Parathyroid adenoma (tissue), 2 donors: ENCODE data around the gene GNG12.
A peak's percentile ranks its signal among the peaks of the same experiment; 100 is the strongest.

Source experiments
- H2AFZ ChIP-seq: fragments of 300-600 bp; sonication (generic); one replicate; pipeline ENCODE4 v1.7.0; 2017; ENCODE audit warnings: antibody characterized with exemption, mild to moderate bottlenecking
- H3K27ac ChIP-seq: fragments of 300-600 bp; sonication (generic); one replicate; pipeline ENCODE4 v1.7.0; 2017
- H3K27me3 ChIP-seq: fragments of 300-600 bp; sonication (generic); one replicate; pipeline ENCODE4 v1.7.0; 2017; ENCODE audit warnings: low read length; ENCODE audit not compliant: control insufficient read depth, insufficient read depth
- H3K36me3 ChIP-seq: fragments of 300-600 bp; sonication (generic); one replicate; pipeline ENCODE4 v1.7.0; 2017; ENCODE audit warnings: low read length; ENCODE audit not compliant: control insufficient read depth, insufficient read depth
- H3K4me1 ChIP-seq: fragments of 300-600 bp; sonication (generic); one replicate; pipeline ENCODE4 v1.7.0; 2017; ENCODE audit warnings: control low read depth
- H3K4me2 ChIP-seq: fragments of 300-600 bp; sonication (generic); one replicate; pipeline ENCODE4 v1.7.0; 2017; ENCODE audit warnings: low read length
- H3K4me3 ChIP-seq: fragments of 300-600 bp; sonication (generic); one replicate; pipeline ENCODE4 v1.7.0; 2017; ENCODE audit warnings: low read depth, low read length
- H3K79me2 ChIP-seq: fragments of 300-600 bp; sonication (generic); one replicate; pipeline ENCODE4 v1.7.0; 2017; ENCODE audit warnings: control low read depth
- H3K9ac ChIP-seq: fragments of 300-600 bp; sonication (generic); one replicate; pipeline ENCODE4 v1.7.0; 2017; ENCODE audit warnings: mild to moderate bottlenecking
- H3K9me3 ChIP-seq: fragments of 300-600 bp; sonication (generic); one replicate; pipeline ENCODE4 v1.7.0; 2017; ENCODE audit warnings: low read length; ENCODE audit not compliant: control insufficient read depth
- TF ChIP-seq, protein P1 (sequence below): fragments of 300-600 bp; sonication (generic); IDR thresholded peaks from one replicate; pipeline ENCODE4 v1.7.0; 2017; ENCODE audit warnings: antibody characterized with exemption, mild to moderate bottlenecking
- donor health status: primary hyperparathyroidism.

The GNG12 gene

DNA sequence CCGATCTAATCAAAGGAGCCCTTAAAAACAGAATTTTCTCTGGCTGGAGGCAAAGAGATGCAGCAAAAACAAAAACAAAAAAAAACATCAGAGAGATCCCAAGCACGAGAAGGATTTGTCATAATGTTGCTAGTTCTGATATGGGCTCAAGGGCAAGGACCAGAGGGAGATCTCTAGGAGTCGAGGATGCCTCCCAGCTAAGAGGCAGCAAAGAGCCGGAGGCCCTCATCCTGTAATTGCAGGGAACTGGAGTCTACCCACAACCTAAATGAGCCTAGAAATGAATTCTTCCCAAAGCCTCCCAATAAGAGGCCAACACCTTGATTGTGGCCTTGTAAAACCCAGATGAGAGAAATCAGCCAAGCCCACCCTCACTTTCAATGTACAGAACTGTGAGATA is 12.0 kb downstream of the GNG12 start:
- Histone ChIP-seq H3K9ac (no peak overlapping the region), H3K4me1 (peaks cover 34% of the 10 kb centered on the region), H3K79me2 (peaks cover 30% of the 10 kb centered on the region)

DNA sequence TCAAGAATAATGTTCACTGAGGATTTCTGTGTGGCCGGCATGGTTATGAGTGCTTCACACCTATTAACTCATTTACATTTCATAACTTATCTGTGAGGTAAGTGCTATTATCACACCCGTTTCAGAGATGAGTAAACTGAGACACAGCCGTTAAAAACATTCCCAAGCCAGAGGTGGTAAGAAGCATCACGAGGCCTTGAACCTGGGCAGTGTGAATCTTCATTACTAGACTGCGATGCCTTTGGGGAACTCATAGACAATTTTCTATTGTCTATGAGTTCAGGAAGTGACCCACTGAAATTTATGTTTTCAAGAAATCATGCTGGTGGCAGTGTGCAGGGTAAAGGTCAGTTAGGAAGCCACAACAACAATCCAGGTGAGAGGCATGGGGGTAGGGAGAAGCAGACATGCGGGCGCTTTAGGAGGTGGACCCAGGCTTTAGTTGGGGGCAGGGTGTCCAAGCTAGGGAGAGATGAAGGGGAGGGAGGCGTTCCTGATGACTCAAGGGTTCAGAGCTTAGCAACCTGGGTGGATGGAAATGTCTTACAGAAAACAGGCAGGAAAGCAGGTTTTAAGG is 14.5 kb downstream of the GNG12 start:
- H3K27me3 ChIP-seq, result no peaks in the 10 kb centered on the region
- H3K4me3 ChIP-seq, result peak overlapping the region; percentile 7
- H3K27ac ChIP-seq, result peak overlapping the region; percentile 93
- H3K4me2 ChIP-seq, result peak overlapping the region; percentile 35
- no peak overlapping the region for H3K9ac ChIP-seq
- H3K4me1 ChIP-seq, result peaks cover 29% of the 10 kb centered on the region
- TF ChIP-seq, protein P1, sequence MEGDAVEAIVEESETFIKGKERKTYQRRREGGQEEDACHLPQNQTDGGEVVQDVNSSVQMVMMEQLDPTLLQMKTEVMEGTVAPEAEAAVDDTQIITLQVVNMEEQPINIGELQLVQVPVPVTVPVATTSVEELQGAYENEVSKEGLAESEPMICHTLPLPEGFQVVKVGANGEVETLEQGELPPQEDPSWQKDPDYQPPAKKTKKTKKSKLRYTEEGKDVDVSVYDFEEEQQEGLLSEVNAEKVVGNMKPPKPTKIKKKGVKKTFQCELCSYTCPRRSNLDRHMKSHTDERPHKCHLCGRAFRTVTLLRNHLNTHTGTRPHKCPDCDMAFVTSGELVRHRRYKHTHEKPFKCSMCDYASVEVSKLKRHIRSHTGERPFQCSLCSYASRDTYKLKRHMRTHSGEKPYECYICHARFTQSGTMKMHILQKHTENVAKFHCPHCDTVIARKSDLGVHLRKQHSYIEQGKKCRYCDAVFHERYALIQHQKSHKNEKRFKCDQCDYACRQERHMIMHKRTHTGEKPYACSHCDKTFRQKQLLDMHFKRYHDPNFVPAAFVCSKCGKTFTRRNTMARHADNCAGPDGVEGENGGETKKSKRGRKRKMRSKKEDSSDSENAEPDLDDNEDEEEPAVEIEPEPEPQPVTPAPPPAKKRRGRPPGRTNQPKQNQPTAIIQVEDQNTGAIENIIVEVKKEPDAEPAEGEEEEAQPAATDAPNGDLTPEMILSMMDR, result no peak
- no peaks in the 10 kb centered on the region for H3K36me3 ChIP-seq
- H3K9me3 ChIP-seq, result no peaks in the 10 kb centered on the region
- no peak overlapping the region for H2AFZ ChIP-seq
- H3K79me2 ChIP-seq, result peaks cover 30% of the 10 kb centered on the region

More for the DNA sequence above, 12.0 kb downstream of the GNG12 start:
- Histone ChIP-seq H2AFZ (no peak overlapping the region), H3K4me3 (no peak overlapping the region), H3K27ac (no peak overlapping the region), H3K9me3 (no peaks in the 10 kb centered on the region), H3K4me2 (no peak overlapping the region), H3K36me3 (no peaks in the 10 kb centered on the region), H3K27me3 (no peaks in the 10 kb centered on the region)
- TF ChIP-seq, protein P1, result no peak

DNA sequence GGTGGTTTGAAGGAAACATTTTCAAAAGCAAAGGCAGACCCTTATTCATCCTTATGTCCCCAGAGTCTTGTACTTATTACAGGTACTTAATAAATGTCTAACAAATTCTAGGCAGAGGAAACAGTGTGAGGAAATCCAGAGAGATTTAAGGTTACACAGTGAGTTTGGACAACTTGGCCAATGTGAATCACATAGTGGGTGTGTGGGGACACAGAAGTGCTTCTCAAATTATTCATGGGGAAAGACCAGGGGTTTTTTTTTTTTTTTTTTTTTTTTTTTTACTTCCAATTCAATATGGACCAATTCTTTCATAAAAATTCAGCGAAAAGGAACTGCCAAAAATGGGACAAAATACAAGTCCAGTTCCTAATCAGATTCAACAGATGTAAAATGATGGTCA is 15.1 kb downstream of the GNG12 start:
- H3K27ac ChIP-seq, result peak overlapping the region; percentile 93
- TF ChIP-seq, protein P1, result no peak
- H2AFZ ChIP-seq, result no peak overlapping the region
- peaks cover 26% of the 10 kb centered on the region for H3K4me1 ChIP-seq
- no peaks in the 10 kb centered on the region for H3K36me3 ChIP-seq
- no peak overlapping the region for H3K9ac ChIP-seq
- no peak overlapping the region for H3K4me2 ChIP-seq
- no peaks in the 10 kb centered on the region for H3K9me3 ChIP-seq
- H3K79me2 ChIP-seq, result peaks cover 27% of the 10 kb centered on the region
- H3K4me3 ChIP-seq, result no peak overlapping the region
- H3K27me3 ChIP-seq, result no peaks in the 10 kb centered on the region

DNA sequence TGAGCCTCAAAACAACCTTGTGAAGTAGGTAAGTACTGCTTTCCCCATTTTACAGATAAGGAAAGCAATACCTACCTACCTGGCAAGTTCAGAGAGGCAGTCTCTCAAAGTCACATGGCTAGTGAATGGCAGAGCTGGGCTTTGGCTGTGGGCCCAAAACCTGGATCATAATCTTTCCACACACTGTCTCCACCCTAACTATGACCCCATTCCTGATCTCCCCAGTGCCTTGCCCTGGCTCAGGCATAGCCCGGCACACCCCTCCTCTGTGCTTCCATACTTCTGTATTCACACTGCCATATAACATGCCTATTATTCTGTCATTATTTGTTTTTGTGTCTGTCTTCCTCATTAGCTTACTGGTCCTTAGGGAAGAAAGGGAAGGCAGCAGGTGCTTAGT is 15.9 kb downstream of the GNG12 start:
- Histone ChIP-seq H3K9ac (no peak overlapping the region), H3K4me3 (no peak overlapping the region), H3K27ac (peak overlapping the region; percentile 93), H3K9me3 (no peaks in the 10 kb centered on the region), H3K4me2 (no peak overlapping the region), H3K4me1 (peaks cover 32% of the 10 kb centered on the region), H3K27me3 (no peaks in the 10 kb centered on the region), H3K36me3 (no peaks in the 10 kb centered on the region), H2AFZ (no peak overlapping the region), H3K79me2 (peaks cover 27% of the 10 kb centered on the region)
- TF ChIP-seq, protein P1, result no peak

DNA sequence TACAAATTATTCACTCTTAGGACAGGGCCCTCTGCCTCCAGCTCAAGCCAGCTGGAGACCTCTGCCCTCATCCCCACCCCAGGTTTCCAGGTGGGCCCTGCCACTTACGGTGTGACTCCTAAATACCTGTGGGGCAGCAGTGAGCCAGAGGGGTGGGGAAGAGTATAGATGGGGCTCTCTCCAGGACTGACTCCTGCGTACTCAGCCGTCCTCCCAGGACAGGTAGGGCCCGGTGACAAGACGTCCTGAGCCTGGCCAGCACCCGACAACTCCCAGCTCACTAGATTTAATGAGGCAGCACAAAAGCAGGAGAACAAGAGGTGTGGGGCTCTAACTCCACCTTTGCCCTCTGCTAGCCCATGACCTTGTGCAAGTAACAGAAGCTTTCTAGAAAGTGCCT is 16.8 kb downstream of the GNG12 start:
- no peak overlapping the region for H3K4me3 ChIP-seq
- H3K79me2 ChIP-seq, result peaks cover 22% of the 10 kb centered on the region
- no peaks in the 10 kb centered on the region for H3K27me3 ChIP-seq
- no peaks in the 10 kb centered on the region for H3K9me3 ChIP-seq
- no peak overlapping the region for H3K9ac ChIP-seq
- peak overlapping the region; percentile 93 for H3K27ac ChIP-seq
- TF ChIP-seq, protein P1, result no peak
- H3K36me3 ChIP-seq, result no peaks in the 10 kb centered on the region
- no peak overlapping the region for H2AFZ ChIP-seq
- H3K4me1 ChIP-seq, result peaks cover 34% of the 10 kb centered on the region
- H3K4me2 ChIP-seq, result no peak overlapping the region
